DMS53 treated with DMSO at 0.1 percent for 48 hours (cell line): Measurements from ENCODE around the gene GHRL.
"Not testable (repeated sequence)": the region's sequence is repeated elsewhere in the genome, so short reads cannot be mapped to it uniquely, and the experiment has no call there.

Source experiments
- DNase-seq: peaks from one replicate; lab custom pipeline; 2025; ENCODE audit not compliant: unreplicated experiment; lab: John Stamatoyannopoulos, UW

GHRL gene

GRCh38 chr3:10278501-10278900, 14.2 kb downstream of the GHRL start:
- no peak for DNase-seq

DNA sequence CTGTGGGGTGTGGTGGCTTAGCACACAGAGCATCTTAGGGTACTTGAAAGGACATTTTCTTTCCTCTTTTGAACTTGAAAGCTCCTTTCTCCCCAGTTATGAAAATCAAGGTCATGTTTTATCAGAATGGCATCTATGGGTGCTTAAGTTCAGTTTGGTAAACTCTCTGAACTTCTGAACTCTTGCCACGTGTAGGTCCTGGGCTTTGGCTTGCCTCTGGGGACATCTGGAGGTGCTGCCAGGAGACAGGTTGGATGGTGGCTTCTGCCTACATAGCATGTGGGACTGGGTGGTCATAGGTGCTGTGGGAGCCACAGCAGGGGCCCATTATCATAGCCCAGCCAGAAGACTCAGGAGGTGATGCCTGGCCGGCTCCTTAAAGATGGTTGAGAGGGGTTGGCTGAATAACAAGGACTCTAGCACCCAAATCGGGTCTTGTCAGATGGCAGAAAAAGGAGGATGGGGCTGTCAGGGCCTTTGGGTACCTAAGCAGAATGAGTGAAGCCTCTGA, 15.6 kb downstream of the GHRL start:
- no peak for DNase-seq

DNA sequence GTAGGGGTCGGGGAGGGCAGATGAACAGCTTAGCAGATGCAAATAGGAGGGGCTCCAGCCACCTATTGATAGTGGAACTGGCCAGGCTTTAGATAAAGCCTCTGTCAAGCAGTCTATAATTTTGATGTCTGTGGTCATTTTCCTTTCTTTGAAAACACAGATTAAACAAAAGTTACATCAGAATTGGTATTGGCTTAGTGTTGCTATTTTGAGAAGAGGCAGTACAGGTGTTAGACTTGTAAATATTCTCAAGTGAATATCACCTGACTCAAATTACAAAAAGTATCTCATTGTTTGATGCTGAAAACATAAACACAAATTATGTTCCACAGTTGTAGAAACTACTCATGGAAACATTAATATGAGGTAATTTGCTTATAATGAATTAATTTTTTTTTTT, 18.1 kb downstream of the GHRL start:
- DNase-seq, result peak; percentile 1

GRCh38 chr3:10273702-10274305, 18.9 kb downstream of the GHRL start:
- DNase-seq, result no peak

- DNase-seq, result no peak
Measured at GRCh38 chr3:10272977-10273376, 19.8 kb downstream of the GHRL start.

- DNase-seq, result not testable (repeated sequence)
Measured at GRCh38 chr3:10272476-10272875, 20.3 kb downstream of the GHRL start.

- DNase-seq, result no peak
Measured at GRCh38 chr3:10269443-10269842, 23.3 kb downstream of the GHRL start.

DNA sequence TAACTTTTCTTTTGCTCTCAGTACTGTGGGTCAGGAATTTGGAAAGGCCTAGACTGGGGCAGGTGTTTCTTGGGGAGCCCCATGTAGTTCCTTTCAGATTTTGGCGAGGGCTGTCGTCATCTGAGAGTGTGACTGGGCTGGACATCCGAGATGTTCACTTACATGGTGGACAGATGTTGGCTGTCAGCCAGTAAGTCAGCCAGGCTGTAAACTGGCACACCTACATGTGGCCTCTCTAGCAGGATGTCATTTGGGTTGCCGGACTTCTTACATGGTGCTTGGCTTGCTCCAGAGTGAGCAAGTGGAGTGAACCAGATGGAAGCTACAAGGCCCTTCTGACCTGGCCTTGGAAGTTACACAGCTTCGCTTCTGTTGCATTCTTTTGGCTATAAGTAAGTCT, 23.8 kb downstream of the GHRL start:
- DNase-seq, result no peak

GRCh38 chr3:10268116-10268515, 24.6 kb downstream of the GHRL start:
- no peak for DNase-seq

- not testable (repeated sequence) for DNase-seq
Measured at GRCh38 chr3:10266936-10267335, 25.8 kb downstream of the GHRL start.

DNA sequence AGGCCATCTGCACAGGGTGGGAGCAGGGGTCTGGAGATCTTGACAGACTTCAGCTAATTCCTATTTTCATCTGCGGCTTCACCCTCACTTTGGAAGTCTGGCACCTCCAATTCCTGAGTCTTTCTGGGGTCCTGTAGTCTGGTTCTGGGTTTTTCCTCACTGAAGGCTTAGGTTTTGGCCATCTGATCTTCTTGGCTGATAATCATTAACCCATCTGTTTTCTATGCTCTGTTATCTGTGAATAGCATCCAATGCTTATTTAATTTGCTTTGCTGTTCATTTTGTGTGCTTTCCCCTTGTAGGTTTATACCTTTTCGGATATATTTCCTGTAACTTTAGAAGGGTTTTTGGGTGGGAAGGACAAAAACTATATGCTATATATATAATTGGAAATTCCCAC, 26.9 kb downstream of the GHRL start:
- no peak for DNase-seq

GRCh38 chr3:10263646-10264363, 28.9 kb downstream of the GHRL start:
- DNase-seq, result no peak

- no peak for DNase-seq
Measured at GRCh38 chr3:10262027-10262426, 30.7 kb downstream of the GHRL start.

DNA sequence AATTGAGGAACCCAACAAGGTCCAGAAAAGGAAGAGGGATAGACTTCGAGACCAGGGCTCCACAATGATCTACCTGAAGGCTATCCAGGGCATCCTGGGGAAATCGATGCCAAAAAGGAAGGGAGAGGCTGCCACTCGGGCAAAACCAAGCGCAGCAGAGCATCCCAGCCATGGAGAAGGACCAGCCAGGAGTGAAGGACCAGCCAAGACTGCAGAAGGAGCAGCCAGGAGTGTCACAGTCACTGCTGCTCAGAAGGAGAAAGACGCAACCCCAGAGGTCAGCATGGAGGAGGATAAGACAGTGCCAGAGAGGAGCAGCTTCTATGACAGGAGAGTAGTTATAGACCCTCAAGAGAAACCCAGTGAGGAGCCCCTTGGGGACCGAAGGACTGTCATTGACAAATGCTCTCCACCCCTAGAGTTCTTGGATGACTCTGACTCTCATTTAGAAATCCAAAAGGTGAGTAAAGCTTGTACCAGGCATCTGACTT, 32.5 kb downstream of the GHRL start:
- DNase-seq, result no peak

GRCh38 chr3:10259798-10260197, 32.9 kb downstream of the GHRL start:
- DNase-seq, result no peak

GRCh38 chr3:10259036-10259435, 33.7 kb downstream of the GHRL start:
- no peak for DNase-seq

DNA sequence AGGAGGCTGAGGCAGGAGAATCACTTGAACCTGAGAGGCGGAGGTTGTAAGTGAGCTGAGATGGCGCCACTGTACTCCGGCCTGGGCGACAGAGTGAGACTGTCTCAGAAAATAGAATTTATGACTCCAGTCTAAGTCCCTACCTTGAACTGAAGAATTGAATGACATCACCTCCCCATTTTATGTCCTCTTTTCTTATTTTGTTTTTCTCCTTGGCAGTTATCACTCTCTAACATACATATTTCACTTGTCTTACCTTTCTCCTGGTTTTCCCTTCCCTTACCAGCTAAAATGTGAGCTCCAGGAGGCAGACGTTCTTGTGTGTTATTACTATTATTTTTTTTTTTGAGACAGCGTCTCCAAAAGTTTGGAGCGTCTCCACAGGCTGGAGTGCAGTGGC, 36.9 kb downstream of the GHRL start:
- DNase-seq, result no peak

GRCh38 chr3:10253731-10254130, 39.0 kb downstream of the GHRL start:
- DNase-seq, result no peak

GRCh38 chr3:10251006-10251405, 41.7 kb downstream of the GHRL start:
- no peak for DNase-seq

- no peak for DNase-seq
Measured at GRCh38 chr3:10249833-10250232, 42.9 kb downstream of the GHRL start.

DNA sequence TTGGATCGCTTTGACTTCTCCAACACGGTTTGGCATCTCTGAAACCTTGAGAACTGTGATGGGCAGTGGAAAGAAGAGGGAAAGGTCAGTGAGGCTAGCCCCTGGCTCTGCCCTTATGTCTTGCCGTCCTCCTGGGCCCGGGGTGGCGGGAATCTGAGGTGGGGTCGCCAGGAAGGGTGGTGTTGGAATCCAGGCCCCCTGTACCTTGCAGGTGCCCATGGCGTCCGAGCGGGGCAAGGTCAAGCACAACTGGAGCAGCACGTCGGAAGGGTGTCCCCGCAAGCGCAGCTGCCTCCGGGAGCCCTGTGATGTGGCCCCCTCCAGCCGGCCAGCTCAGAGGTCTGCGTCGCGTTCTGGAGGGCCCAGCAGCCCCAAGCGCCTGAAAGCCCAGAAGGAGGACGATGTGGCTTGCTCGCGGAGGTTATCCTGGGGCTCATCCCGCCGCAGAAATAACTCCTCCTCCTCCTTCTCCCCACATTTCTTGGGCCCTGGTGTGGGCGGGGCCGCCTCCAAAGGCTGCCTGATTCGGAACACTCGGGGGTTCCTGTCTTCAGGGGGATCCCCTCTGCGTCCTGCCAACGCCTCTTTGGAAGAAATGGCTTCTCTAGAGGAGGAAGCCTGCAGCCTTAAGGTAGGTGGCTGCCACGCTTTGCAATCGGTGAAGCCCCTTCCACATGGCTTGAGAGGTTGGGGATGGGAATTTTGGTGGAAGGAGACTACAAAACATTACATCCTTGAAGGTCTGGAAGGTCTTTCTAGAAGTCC, 43.6 kb downstream of the GHRL start:
- DNase-seq, result no peak
